Fibroblast of lung (primary cell): Measurements from ENCODE around the gene RBCK1.

ENCODE experiments used
- EZH2 ChIP-seq: IDR thresholded peaks from 2 replicates; pipeline ENCODE4 v1.5.1; 2012; ENCODE audit warnings: low read length, control low read depth, mild to moderate bottlenecking; ENCODE audit errors: missing control alignments
- TF ChIP-seq, protein P1 (sequence below), 2 donors: IDR thresholded peaks in 1 of 2; conservative IDR thresholded peaks in 1 of 2; 1 replicate in 1 of 2; 2 replicates in 1 of 2; pipeline ENCODE4 v1.5.1; 2011 to 2012; ENCODE audit warnings: low read length in 2 of 2, control low read depth in 1 of 2, inconsistent platforms in 1 of 2, low read depth in 1 of 2, mild to moderate bottlenecking in 1 of 2

DNA sequence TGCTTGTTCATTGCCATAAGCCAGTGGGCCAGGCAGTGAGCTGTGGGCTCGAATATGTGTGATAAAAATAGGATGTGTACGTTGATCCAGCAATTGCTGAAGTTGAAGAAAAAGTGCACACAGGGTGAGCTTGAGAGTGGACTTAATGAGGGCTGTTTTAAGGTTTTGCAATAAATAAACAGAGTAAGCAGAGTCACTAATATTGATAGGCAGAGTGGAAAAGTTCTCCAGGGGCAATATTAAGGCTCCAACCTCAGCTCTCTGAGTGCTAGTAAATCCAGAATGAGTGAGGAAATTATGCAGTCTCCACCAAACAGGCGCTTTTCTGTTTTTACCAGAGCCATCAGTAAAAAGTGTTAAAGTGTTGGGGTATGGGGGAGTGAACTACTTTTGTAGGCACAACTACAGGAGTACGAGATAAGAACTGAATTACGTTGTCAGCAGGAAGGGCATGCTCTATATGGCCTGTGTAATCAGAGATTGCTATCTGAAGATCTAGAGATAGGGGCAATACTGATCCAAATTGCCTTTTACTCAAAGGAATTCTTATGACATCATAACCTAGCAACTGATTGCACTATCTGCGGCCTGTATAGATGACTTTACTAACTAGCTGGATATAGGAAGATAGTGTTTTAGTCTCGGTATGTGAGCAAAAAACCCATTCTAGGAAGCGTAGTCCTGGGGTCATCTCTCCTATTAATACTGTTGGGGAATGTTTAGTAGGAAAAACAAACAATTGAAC is 61.8 kb downstream of the RBCK1 start:
- TF ChIP-seq, protein P1, sequence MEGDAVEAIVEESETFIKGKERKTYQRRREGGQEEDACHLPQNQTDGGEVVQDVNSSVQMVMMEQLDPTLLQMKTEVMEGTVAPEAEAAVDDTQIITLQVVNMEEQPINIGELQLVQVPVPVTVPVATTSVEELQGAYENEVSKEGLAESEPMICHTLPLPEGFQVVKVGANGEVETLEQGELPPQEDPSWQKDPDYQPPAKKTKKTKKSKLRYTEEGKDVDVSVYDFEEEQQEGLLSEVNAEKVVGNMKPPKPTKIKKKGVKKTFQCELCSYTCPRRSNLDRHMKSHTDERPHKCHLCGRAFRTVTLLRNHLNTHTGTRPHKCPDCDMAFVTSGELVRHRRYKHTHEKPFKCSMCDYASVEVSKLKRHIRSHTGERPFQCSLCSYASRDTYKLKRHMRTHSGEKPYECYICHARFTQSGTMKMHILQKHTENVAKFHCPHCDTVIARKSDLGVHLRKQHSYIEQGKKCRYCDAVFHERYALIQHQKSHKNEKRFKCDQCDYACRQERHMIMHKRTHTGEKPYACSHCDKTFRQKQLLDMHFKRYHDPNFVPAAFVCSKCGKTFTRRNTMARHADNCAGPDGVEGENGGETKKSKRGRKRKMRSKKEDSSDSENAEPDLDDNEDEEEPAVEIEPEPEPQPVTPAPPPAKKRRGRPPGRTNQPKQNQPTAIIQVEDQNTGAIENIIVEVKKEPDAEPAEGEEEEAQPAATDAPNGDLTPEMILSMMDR (conservative IDR thresholded peaks at IDR 0.05 in 1 of 2, IDR thresholded peaks at IDR 0.05 in 1 of 2; ENCODE audit: low read depth in 1 of 2, low read length in 2 of 2): no peak
- no peak for TF ChIP-seq EZH2
